GDM1 (cell line): ENCODE data around the gene SLC1A3.

ENCODE experiments used
- DNase-seq: peaks from one replicate; lab custom pipeline; 2025; lab: John Stamatoyannopoulos, UW

The SLC1A3 gene

GRCh38 chr5:36655161-36655560, 48.8 kb downstream of the SLC1A3 start:
- no peak for DNase-seq

DNA sequence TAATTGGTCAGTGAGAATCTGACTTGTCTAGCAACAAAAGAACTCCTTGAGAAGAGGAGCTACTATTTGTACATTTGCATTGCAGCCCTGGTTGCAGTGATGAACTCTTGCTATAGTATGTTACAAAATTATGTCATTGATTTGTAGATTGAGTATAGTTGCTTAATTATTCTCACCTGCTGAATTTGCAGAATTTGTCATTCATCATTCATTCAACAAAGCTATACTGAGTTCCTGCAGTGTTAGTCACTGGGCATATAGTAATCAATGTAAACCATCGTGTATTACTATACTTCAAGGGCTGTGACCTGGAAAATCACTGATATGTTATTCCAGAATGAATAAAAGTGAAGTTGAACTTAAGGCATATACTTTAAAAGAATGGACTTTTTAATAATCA, 50.1 kb downstream of the SLC1A3 start:
- no peak for DNase-seq

DNA sequence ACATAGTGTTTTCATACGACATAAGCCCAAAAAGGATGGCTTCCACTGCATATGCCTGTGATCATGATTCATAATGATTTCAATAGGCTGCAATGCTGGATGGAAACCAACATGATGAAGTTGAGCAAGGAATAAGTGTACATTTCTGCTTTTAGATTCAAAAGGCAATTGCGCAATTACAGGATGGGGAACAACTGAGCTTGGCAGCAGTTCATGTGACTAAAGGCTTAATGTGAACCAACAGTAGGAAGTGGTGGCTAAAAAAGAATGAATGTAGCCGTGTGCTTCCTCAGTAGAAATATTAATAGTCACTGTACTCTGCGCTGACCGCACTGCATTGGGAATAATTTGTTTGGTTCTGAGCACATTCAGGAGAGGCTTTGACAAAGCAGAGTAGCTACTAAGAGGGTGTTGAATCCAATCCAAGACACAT, 51.2 kb downstream of the SLC1A3 start:
- peak; percentile 89 for DNase-seq

DNA sequence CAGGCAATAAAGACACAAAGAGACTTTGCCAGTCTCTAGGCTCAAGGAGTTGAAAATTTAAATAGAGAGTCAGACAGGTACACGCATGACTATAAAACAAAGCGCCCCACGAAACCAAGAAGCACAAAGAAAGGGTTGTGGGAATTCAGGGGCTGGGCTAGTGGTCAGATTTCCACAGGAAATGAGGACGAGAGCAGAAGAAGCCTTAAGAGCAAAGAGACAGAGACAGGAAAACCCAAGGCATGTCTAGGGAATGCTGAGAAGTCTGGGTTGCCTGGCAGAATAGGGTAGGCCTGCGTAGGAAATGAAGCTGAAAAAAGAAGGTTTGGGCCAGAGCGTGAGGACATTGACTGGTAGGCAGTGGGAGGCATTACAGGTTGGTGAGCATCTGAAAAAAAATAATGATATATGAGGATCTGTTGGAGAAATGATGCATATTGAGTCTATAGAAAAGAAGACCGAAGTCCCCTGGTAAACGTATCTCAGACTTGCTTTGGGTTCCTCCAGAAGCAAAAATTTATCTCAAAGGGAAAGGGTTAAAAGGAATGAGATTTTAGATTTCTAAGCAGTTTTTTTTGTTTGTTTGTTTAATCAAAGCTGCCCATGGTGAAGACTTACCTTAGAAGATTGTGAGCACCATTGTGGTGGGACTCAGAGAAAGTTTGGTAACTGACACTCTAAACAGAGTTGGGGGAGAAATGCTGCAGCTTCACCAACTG, 51.8 kb downstream of the SLC1A3 start:
- DNase-seq = no peak

- DNase-seq = no peak
Observed at GRCh38 chr5:36659411-36659810, 53.0 kb downstream of the SLC1A3 start.

GRCh38 chr5:36660397-36661049, 54.1 kb downstream of the SLC1A3 start:
- no peak for DNase-seq

DNA sequence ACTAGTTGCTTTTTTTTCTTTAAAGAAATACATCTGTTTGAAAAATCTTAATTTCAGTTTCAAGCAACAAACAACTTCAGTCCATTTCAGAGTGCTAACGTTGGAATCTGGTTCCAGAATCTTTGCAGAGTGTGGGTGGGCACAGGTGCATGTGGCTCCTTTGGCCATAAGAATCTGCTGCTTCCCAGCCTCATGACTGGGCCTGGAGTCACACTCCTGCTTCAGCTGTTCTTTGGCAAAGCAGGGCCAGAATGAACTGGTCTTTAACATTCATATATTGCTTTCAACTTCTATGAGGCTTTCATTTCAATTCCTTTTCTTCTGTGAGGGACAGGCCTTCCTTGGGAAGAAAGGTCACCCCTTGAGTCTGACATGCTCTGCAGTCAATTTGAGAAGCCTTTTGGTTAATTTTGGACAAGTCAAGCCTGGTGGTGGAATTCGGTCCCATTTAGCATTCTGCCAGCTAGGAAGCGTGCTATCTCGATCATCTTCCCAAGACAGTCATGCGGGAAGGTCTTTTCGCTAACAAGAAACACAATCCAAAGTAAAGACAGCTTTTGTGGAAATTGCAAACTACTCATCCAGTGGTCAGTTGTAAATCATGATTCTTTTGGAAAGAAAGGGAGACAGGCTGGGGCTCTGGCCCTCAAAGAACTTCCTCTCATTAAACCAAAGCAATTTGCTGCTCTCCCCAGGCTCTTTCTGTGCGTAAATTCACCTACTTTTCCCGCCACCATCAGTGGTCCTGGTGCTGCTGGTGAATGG, 55.2 kb downstream of the SLC1A3 start:
- no peak for DNase-seq

- DNase-seq = no peak
Observed at GRCh38 chr5:36662291-36662851, 56.0 kb downstream of the SLC1A3 start.

DNA sequence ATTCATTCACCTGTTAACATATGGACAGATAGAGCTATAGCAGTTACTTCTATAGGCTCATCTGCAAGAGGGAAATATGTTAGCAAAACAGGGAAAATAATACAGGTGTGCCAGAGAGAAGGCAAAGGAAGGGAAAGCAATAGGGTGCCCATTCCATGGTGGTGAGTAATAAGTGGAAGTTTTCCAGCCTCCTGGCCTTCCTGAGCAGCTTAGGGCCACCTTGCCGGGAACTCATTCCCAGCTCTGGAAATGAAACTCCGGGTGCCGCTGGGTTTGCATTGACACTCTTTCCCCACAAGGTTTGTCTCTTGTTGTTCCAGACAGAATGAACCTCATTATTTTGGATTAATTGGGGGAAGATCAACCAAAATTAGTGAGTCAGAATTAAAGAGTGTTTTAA, 58.4 kb downstream of the SLC1A3 start:
- no peak for DNase-seq

- DNase-seq = no peak
Observed at GRCh38 chr5:36665628-36666027, 59.2 kb downstream of the SLC1A3 start.

GRCh38 chr5:36666274-36666673, 59.9 kb downstream of the SLC1A3 start:
- DNase-seq = no peak

DNA sequence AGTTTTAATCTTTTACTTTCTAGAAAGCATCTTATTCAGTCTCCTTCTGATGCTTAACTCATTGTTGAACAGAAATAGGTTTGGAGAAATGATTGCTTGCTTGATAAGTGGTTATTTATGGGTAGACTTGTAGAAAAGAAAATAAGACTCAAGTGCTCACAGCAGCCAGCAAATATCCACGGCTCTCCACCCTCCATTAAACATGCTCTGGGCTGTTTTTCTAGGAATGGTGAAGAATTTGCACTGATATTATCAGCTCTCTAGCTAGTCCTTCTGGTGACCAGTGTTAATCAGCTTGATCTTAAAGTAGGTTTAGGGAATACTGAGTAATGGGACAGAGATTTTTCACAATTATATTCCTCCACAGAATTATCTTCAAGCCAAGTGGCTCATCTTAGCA, 60.6 kb downstream of the SLC1A3 start:
- no peak for DNase-seq

DNA sequence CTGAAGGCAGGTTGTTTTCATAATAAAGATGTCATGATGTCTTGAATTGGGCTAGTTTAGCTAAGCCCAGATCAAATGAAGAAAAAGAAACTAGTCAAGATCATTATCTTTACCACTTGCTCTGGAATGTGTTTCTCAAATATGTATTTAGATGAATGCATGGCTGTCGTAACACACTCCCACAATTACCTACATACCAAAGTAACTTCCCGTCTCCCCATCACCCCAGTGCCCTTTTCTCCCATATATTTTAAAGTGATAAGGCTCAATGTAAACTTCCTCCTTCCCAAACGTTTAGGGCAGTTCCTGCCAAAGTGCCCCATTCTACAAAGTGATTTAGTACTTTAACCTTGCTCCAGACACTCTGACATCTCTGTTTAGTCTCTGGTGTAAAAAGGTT, 61.4 kb downstream of the SLC1A3 start:
- DNase-seq = no peak

DNA sequence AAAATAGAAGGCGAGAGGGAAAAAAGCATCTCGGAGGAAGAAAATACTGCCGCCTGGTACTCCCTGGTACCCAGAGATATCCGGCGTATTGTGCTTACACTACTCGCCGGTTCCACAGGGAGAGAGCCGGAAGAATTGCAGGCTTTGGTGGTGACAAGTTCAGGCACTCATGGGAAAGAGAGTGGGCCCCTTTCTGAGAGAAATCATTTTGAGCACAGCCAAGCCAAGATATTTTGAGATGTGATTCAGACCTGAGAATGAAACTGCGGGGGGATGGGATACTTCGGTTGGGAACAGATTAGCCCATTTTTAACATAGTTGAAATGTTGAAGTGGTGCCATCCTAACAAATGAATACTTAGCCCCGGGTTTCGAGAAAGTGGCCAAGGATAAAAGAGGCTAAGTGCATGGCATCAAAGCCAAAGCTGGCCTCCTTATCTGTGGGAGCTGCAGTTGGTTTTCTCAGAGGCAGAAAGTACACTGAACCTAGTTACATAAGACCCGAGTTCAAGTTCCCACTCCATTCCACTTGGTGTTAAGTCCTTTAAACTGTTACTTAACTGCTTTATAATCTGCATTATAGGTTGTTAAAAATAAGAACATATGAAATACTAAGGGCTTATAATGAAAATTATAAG, 62.7 kb downstream of the SLC1A3 start:
- no peak for DNase-seq

- no peak for DNase-seq
Observed at GRCh38 chr5:36670548-36670947, 64.1 kb downstream of the SLC1A3 start.

DNA sequence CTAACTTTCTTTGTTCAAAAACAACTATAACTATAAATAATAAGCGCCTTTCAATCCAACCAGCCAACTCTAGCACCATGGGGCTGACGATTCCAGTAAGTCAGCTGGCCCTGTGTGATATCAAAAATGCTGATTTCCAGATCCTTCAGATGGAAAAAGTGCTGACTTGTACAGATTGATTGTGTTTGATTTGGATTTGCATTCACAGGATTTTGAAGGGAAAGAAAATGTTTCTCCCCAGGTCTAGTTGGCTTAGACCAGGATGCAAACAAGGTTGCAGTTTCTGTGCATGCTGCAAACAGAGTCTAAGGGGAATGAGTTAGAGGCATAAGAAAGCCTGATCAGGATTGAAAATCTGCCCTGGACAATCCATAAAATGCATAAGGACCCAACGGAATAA, 68.9 kb downstream of the SLC1A3 start:
- DNase-seq = no peak

DNA sequence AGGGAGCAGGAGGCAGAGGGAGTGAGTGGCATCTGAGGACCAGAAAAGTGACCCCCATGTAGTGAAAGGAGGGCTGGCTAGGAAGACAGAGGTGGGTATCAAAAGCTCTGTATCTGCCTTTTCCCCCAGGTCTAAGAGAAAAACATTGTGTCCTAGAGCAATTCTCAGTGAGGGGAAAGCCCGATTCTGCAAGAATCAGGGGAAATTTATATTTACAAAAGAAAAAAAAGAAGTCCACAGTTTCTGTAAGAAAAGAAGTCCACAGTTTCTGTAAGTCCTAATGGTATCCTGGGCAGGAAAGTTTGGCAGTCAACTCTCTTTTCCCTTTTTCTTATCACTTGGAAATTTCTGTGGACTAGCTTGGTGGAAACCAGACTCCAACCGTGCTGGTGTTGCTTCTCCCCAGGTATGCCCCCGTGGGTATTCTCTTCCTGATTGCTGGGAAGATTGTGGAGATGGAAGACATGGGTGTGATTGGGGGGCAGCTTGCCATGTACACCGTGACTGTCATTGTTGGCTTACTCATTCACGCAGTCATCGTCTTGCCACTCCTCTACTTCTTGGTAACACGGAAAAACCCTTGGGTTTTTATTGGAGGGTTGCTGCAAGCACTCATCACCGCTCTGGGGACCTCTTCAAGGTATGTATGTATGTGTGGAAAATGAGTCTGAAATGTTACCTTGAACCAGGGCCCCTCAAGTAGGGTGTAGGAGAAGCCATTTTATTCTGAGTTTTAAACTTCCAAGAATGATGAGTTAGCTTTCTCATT, 73.0 kb downstream of the SLC1A3 start:
- no peak for DNase-seq

GRCh38 chr5:36680066-36680465, 73.7 kb downstream of the SLC1A3 start:
- DNase-seq = no peak

GRCh38 chr5:36681711-36682110, 75.3 kb downstream of the SLC1A3 start:
- no peak for DNase-seq

GRCh38 chr5:36682499-36682898, 76.1 kb downstream of the SLC1A3 start:
- DNase-seq = no peak

GRCh38 chr5:36683821-36684434, 77.5 kb downstream of the SLC1A3 start:
- no peak for DNase-seq
